ENCODE results near the gene CD52. TPM values are rescaled to one million over a fixed set of nuclear protein-coding genes. Genes with fewer than 3 reads are reported as not detected.

Gene CD52
- total RNA-seq, 1 experiment from 2014 or later, result 2.0 TPM

DNA sequence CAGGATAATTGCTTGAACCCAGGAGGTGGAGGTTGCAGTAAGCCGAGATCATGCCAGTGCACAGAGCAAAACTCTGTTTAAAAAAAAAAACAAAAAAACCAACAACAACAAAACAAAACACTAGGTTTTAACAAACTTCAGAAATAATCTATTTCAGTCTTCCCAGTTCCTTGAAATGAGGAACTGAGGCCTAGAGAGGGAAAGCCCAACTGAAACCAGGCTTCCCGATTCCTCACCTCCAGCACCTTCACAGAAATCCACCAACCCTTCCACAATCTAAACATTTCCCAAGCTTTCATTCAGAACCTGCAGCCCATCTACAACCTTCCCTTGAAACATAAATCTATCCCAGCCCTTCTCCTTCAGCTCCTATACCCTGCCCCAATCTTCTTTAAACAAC lies 612 bp upstream of the CD52 start (continued):
- TF ChIP-seq CEBPB (IDR thresholded peaks at IDR 0.05; ENCODE audit: low read depth), result no peak
- TF ChIP-seq, protein P1, sequence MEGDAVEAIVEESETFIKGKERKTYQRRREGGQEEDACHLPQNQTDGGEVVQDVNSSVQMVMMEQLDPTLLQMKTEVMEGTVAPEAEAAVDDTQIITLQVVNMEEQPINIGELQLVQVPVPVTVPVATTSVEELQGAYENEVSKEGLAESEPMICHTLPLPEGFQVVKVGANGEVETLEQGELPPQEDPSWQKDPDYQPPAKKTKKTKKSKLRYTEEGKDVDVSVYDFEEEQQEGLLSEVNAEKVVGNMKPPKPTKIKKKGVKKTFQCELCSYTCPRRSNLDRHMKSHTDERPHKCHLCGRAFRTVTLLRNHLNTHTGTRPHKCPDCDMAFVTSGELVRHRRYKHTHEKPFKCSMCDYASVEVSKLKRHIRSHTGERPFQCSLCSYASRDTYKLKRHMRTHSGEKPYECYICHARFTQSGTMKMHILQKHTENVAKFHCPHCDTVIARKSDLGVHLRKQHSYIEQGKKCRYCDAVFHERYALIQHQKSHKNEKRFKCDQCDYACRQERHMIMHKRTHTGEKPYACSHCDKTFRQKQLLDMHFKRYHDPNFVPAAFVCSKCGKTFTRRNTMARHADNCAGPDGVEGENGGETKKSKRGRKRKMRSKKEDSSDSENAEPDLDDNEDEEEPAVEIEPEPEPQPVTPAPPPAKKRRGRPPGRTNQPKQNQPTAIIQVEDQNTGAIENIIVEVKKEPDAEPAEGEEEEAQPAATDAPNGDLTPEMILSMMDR (IDR thresholded peaks at IDR 0.05 in 2 of 3, conservative IDR thresholded peaks at IDR 0.05 in 1 of 3; ENCODE audit: borderline replicate concordance in 1 of 3, insufficient read depth in 1 of 3, low read depth in 2 of 3, low read length in 2 of 3), result no peak
- TF ChIP-seq FOSL1 (IDR thresholded peaks at IDR 0.05; ENCODE audit: low read depth), result no peak
- TF ChIP-seq, protein P2, sequence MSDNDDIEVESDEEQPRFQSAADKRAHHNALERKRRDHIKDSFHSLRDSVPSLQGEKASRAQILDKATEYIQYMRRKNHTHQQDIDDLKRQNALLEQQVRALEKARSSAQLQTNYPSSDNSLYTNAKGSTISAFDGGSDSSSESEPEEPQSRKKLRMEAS (IDR thresholded peaks at IDR 0.05), result no peak

DNA sequence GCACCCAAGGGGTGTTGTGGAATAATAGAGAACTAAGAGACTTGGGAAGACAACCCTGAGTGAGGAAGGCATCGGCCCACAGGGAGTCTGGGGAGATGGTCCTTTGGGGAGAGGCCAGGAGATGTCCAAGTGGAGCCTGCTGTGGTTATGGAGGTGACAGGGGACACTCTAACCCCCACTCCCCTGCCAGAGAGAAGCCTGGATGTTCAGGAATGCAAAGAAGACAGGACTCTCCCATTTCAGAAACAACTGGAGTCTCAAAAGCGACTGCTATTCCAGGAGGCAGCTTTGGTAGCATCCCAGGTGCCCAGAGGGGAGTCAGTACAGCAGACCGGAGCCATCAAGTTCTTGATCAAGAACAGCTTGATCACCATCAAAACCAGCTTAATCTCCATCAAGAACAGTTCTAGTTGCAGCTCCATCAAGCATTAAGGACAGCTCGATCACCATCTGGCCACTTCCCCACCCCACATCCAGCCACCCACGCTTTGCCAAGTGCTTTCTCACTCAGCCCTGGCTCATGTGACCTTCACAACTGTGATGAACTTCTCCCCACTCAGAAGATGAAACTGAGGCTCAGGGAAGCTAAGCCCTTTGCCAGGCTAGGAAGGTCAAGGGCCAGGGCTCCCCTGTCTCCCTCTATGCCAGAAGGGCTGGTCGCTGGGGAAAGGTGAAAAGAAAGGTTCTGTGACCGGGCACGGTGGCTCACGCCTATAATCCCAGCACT lies 743 bp downstream of the CD52 start:
- Histone ChIP-seq H3K4me3 (replicated peaks in 1 of 2; ENCODE audit: low read depth in 1 of 2, low read length in 2 of 2) (no peak overlapping the region), H3K9me3 (ENCODE audit: control insufficient read depth in 1 of 2, insufficient read depth in 1 of 2, low read depth in 1 of 2, low read length in 2 of 2) (no peaks in the 10 kb centered on the region), H3K27ac (ENCODE audit: low read depth, low read length) (no peak overlapping the region), H3K79me2 (ENCODE audit: insufficient read depth, low read length) (no peaks in the 10 kb centered on the region), H3K36me3 (ENCODE audit: control insufficient read depth in 1 of 2, insufficient read depth in 2 of 2, low read length in 2 of 2) (peaks cover 0 to 4% of the 10 kb centered on the region in 2 experiments; a peak in 1 of 4 replicates), H2AFZ (ENCODE audit: low read depth, low read length, poor library complexity, severe bottlenecking) (no peak overlapping the region), H3K4me1 (ENCODE audit: control insufficient read depth in 1 of 2, insufficient read depth in 2 of 2, low read length in 2 of 2) (peaks cover 5 to 16% of the 10 kb centered on the region in 2 experiments; a peak in 3 of 4 replicates), H3K9me2 (ENCODE audit: insufficient read depth) (no peaks in the 10 kb centered on the region), H3K4me2 (ENCODE audit: low read length) (no peak overlapping the region), H3K27me3 (ENCODE audit: insufficient read depth, low read length) (no peaks in the 10 kb centered on the region; the same call in 1 of the 2 replicates), H3K9ac (ENCODE audit: low read length) (no peak overlapping the region), H4K20me1 (ENCODE audit: insufficient read depth) (no peaks in the 10 kb centered on the region)
- ChIA-PET RAD21 (ENCODE audit: low non-redundant PET in 1 of 2, low total read pairs in 2 of 2, uncharacterized antibody in 2 of 2, unreplicated experiment in 2 of 2) (no interaction called here), POLR2A (no interaction called here), CTCF (interaction anchor here (2.0 kb wide), 1 partner anchor 33 kb away, joined by 6 read pairs; no protein-coding TSS in a partner anchor)
- intact Hi-C loops (cut with micrococcal nuclease), result no loop called here
- DNase-seq (ENCODE audit: low read depth, low spot score) (no peak), ATAC-seq (no peak)
- TF ChIP-seq TCF7L2 (IDR thresholded peaks at IDR 0.05; ENCODE audit: borderline replicate concordance, extremely low read depth, insufficient read depth, insufficient read length), result no peak
- TF ChIP-seq, protein P1 (IDR thresholded peaks at IDR 0.05 in 2 of 3, conservative IDR thresholded peaks at IDR 0.05 in 1 of 3; ENCODE audit: borderline replicate concordance in 1 of 3, insufficient read depth in 1 of 3, low read depth in 2 of 3, low read length in 2 of 3), result no peak
- no peak for TF ChIP-seq RAD21 (IDR thresholded peaks at IDR 0.05; ENCODE audit: low read depth)
- no TSS peak for BruUV-seq (replicated peaks)
